Forelimb muscle (tissue), 1 donor: Measurements from ENCODE around the gene RECQL5. TPM values are rescaled to one million over a fixed set of nuclear protein-coding genes. Genes with fewer than 3 reads are reported as not detected.

Experiments
- DNase-seq: peaks from one replicate; pipeline ENCODE4 v3.0.0-alpha.2; 2013; ENCODE audit warnings: low read depth
- polyA plus RNA-seq: library from polyadenylated mRNA; unstranded; fragments of 120-200 nt; gene quantifications from one replicate; pipeline ENCODE4 v1.2.1, GENCODE V29; 2013; ENCODE audit not compliant: insufficient read length

The RECQL5 gene
- 15.0 TPM for polyA plus RNA-seq

DNA sequence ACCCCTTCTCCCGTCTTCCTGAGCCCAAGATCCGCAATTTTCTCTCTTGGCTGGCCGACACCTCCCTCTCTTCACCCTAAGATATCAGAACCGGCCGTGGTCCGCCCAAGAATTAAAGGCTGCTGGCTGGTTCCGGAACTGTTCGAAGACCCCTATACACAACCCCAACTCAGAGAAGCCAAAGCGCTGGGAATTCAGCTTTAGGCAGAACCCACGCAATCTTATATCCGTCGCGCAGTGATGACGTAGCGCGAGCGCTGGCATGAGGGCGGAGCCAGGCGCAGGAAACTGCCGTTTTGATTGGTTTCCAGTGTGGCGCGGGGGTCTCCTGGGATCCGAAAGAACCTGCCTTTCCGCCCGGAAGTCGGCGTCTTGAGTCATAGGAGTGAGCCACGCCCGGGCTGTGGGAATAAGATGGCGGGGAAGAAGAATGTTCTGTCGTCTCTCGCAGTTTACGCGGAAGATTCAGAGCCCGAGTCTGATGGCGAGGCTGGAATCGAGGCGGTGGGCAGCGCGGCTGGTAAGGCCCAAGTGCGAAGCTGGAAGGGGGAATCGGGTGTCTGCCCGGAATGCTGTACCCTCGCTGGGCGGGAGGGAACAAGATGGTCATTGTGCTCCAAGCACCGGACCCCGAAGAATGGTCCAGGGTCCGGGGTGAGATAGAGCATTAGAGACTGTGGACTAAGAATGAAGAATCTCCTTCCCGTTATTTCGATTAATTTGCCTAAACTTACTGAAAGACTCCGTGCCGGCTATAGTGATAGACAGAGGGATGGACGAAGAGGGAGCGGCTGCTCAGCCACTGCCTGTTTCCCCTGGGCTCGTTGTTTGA, at the start of gene RECQL5, which contains the start of gene SAP30BP:
Gene RECQL5, minus strand, starts transcription at position 196 of the 832 bp plus-strand sequence. CDS start 597 bp downstream, outside the sequence.
Gene SAP30BP, plus strand, starts transcription at position 380 of the 832 bp plus-strand sequence. Its CDS starts 35 bp downstream, at position 415.
- peak; percentile 96 for DNase-seq

DNA sequence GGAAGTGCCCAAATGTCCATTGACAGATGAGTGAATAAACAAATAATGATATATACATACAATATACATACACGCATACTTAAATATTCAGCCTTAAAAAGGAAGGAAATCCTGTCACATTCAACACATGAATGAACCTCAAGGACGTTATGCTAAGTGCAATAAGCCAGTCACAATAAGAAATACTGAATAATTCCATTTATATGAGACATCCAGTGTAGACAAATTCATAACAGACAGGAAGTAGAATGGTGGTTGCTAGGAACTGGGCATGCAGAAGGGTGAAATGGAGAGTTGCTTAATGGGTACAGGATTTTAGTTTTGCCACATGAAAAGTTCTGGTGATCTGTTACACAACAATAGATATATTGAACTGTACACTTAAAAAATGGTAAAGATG, 45.5 kb upstream of the RECQL5 start:
- no peak for DNase-seq

DNA sequence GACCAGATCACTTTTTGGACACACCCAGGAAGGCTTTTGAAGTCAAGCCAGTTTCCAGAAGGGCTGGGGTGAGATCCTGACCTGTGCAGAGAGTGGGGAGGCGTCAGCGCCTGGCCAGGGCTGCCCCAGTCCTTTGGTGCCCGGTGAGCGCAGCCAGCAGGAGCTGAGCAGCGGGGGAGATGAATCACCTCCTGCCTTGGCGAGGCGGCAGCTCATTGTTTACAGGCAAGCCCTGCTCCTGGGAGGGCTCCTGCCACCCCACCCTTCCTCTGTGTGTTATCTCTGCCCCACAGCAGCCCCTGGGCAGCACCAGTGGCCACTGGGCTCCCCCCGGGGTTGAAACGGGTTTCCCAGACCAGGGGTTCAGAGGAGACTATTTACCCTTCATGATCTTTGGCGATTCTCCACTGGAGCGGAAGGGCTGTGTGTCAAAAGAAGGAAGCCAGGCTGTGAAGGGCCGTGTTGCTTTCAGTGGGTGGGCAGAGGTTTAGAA, 40.2 kb upstream of the RECQL5 start:
- DNase-seq: no peak

DNA sequence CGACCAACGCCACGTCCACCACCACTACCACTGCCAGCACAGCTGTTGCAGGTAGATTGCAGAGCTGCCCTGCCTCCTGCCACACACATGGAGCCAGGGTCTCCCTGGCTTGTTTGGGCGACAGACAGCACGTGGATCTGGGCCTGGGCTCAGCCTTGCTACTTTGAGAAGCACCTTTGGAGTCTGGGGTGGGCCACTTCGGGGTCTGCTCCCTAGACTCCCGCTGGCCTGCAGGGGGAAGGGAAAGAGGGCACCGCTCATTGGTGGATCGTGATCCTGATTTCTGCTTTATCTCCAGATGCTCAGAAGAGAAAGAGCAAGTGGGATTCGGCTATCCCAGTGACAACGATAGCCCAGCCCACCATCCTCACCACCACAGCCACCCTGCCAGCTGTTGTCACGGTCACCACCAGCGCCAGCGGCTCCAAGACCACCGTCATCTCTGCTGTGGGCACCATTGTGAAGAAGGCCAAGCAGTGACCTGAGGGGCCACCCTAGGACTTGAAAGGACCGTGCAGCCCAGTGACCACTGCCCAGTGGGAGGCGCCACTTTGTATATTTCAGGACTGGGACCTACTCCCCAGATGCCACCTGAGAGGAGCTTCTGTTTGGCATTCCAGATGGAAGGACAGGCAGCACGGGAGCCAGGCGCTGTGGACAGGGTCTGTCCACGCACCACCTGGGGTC, 39.2 kb upstream of the RECQL5 start:
- no peak for DNase-seq

DNA sequence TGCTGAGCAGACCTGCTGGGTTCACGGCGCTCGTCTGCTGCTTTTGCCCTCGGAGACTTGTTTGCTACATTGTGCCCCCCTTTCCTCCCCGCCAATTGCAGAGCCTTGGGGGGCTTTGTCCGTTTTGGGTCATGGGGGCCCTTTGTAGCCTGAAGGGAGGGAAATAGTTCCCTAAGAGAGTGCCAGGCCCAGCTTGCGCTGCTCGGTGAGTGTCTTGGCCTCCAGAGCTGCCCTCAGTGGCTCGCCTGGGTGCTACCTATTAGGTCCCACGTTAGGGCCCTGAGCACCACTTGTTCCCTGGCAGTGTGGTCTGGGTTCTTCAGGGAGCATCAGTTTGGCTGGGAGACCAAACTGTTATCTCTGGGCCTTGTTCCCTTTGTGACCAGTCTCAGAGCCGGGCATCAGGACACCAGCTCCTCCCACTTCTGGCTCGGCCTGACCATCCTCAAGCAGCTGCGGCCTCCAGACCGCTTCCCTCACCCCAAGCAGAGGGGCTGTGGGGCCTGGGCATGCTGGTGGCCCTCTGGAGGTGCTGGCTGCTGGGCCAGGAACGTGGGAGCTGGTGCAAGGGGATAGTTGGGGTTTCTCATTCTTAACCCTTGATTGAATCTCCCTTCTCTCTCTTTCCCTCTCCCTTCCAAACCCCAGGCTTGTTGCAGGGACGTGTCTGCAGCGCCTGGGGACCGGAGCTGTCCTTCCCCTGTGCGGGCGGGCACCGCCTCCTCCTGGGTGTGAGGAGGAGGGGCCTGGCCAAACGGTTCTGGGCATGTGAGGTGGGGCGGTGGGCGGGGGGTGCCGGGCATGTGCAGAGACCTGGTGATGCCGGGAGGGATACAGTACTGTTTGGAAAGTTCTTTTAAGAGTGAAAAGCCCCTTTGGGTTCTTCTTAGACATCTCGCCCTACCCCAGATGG, 38.3 kb upstream of the RECQL5 start:
- no peak for DNase-seq

DNA sequence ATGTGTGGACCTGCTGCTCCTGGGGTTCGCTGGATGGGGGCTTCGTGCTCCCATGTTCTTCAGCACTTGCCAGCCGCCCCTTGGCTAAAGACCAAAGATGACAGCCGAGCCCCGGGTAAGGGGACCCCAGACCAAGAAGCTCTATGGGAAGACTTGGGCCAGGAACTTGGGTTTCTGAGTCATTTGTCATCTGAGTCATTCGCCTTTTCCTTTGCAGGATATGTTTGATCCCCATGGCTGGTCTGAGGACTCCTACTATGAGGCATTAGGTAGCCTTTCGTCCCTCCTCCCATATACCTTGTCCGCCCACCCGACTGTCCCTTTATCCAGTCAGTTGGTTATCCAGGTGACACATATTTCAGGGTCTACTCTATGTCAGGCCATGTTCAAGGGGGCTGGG, 36.6 kb upstream of the RECQL5 start:
- DNase-seq: no peak

DNA sequence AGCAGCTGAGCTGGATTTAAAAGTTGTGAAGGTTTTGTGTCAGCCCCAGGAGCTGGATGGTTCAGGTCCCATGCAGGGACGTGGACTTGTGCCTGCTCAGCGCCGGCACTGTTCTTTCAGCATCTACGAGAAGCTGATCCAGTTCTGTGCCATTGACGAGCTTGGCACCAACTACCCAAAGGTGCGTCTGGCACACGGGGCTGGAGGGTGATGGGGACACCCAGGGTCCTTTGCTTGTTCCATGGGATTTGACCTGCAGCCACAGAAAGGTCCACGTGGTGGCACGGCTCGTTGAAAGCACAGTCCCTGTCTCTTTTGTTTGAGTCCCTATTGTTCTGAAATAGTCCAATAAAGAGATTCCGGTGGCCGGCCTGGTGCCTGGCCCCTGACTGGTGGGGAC, 36.2 kb upstream of the RECQL5 start:
- DNase-seq: no peak

DNA sequence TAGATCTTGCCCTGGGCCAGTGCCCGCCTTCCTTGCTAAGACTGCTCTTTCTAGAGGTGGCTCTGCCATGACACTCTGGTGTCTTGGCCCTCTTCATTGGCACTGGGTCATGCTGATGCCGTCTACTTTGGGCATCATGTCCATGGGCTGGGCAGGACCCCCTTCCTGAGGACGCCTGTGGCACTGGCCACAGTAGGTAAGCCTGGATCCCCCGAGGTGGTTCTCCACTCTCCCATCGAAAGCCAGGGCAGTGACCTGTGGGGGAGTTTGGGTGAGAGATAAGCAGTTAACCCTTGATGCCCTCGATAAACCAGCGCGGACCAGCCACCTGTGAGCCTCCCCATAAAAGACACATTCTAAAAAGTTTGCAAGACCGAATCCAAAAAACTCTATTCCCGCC, 34.3 kb upstream of the RECQL5 start:
- DNase-seq: no peak

DNA sequence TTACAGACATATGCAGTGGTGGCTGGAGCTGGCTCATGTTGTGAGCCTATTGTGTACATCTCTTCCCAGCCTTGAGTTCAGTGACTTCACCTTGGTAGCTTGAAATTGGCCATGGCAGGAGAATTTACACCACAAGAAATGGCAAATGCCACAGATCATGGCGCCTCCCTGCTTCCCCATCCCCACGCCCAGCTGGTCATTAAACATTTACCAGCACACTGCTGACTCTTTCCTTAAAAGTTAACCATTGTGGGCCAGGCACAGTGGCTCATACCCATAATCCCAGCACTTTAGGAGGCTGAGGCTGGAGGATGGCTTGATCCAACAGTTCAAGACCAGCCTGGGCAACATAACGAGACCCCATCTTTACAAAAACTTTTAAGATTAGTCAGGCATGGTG, 31.7 kb upstream of the RECQL5 start:
- DNase-seq: no peak

DNA sequence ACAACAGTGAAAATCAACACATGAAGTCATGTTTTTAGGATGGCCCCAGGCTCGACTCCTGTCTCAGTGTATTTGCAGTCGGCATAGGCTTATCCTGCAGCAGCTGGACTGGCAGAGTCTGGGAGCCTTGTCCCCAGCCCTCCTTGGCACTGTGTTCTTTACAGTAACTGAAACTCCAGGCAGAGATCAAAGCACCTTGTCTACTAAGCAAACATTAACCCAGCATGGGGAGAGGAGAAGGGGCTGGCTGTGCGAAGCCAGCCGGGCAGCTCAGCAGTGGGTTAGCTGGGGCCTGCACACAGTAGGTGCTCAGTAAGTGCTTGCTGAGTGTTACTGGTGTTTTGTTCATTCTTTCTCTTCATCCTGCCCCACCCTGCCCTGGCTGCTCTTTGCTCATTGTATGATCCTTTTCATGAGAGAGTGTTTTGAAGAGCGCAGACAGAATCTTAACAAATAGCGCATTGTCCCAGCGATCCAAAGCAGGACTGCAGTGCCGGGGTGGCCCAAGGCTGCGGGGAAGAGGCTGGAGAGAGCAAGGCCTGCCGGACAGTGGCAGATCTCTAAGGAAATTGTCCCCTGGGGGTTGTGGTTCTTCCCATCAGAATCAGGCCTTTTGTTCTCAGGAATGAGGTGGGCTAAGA, 30.8 kb upstream of the RECQL5 start:
- no peak for DNase-seq

DNA sequence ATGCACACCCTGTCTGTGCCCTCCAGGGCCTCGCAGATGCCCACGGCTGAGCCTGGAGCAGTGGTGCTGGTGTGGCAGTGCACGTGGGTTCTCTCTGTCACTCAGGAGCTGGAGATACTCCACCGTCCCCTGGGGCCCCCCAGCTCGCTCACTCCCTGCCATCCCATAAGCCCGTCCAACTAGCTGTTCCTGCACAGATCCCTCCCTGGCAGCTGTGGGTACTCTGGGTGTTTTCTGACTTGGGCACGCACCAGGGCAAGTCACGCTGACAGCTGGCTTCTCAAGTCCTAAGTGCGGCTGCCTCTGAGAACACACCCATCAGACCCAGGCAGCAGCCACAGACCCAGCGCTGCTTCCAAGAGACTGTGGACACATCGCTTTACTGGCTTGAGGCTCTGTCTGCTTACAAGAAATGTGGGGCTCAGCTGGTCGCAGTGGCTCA, 28.9 kb upstream of the RECQL5 start:
- no peak for DNase-seq

DNA sequence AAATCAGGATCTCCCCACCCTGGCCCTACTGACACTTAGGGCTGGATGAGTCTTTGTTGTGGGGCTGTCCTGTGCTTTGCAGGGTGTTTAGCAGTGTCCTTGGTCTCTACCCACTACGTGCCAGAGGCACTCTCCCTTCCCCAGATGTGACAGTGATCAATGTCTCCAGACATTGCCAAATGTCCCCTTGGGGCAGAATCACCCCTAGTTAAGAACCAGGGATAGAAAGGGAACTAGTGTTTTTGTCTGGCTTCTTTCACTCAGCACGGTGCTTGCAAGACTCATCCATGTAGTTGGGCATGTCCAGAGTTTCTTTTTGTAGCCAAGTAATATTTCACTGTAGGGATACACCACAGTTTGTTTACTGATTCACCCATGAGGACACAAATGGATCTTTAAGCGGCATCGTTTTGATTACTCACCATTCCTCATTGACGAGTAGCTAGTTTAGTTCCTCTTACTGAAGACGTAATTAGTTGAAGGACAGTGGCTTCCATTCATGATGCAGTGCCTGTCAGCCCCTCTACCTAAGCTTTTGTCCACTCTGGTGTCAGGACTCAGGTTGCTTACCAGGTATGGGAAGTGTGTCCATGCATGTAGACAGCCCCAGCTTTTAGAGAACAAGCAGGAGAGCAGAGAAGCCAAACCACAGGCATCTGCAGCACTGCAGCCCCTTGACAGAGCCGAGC, 28.3 kb upstream of the RECQL5 start:
- DNase-seq: no peak

DNA sequence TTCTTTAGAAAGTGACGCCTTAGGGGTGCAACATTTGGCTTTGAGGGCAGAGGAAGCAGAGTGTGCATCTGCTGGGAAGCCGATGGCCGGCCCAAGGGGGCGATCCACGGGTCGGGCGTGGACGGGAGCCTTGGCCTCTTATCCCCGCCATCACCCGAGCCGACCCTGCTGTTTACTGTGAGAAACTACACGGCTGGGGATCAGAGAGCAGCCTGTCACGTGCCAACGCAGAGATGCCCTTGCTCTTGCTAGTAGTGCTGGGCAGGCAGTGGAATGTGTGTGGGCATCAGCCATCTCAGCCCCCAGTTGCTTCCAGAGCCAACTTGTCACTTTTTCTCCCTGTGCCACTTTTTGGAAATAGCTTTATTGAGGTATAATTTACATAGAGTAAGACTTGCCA, 27.6 kb upstream of the RECQL5 start:
- DNase-seq: no peak

DNA sequence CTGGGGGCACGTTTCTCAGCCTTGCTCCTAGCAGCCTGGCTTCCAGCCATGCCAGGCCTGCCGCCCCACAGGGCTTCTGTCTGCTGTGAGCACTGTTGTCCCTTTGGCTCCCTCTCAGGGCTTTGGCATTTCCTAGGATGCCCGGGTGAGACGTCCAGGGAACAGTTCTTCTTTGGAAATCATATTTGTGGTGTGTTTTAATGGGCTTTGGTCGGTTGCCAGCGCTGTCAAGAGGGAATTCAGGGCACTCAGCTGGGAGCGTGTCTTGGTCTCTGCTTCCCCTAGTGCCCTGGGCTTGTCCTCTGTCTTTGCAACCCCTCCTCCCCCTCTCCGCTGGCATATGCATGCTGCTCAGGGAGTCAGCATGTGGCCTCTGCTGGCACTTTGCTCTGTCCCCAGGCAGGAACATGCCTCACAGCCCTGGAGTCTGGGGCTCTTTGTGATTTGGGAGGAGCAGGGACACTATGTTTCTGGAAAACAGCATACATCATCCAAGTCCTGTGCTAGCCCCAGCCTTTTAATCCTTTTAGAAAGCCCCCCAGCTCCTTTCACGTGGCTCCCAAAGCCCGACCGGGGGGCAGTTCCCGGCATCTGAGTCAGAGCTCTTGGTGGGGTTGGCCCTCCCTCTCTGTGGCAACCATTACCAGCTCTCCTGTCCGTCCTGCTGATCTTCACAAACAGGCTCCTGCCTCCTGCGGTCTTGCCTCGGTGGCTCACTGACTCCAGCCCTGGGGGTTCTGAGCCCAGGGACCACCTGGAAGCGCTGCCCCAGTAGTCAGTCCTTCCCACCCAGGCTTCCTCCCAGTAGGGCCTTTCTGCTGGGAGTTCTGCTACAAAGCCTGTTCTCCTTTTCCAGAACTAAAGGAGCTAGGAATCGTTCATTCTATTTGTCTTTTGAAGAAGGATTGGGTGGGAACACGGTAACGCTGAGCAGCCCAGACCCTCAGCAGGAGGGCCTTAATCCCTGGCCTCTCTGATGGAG, 26.8 kb upstream of the RECQL5 start:
- DNase-seq: no peak

DNA sequence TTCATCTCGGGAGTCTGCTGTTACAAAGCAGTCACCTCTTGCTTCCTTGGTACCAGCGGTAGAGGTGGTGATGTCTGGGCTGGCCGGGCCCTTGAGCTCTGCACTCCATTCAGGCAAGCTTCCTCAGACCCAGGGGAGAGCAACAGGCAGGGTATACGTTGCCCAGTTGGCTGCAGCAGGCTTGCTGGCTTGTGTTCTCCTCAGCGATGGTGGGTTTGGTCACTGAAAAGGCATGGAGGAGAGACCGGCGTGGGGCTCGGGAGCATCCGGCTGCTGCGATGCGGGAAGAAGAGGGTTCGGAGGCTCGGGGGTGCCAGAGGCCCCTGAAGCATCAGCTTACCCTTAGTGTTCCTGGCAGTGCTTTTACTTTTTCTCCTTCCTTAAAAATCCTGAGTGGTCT, 26.0 kb upstream of the RECQL5 start:
- no peak for DNase-seq

DNA sequence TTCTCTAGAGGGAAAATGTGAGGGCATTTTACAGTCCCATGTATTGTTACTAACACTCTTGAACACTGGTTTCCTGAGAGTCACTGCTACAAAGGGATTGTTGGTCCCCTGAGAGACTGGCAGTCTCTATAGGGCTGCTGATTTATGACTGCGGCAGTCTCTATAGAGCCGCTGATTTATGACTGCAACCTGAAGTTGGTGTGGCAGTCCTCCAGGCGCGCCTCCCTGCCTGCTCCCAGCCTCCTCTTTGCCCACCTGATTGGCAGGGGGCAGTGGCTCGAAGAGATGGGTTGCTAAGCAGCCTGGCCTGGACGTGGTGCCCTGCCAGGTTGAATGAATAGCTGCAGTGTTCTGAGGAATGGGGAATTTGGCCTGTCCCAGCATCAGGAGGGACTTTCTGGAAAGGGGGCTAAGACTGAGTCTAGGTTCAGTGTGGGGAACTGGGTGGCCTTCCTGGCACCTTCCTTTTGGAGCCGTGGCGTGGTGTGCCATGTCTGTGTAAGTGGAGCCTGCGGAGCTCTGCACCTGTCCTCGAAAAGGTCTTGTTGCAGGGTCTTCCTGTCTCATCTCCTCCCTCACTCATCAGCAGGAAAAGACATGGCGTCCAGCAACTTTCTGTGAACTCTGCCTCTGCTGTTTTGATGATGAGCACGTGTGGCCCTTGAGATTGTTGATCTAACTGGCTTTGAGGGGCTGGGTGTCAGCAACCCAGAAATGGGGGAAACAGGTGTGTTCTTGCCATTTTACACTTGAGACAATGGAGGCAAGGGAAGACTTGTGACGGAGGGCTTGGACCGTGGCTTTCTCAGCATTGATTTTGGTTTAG, 25.1 kb upstream of the RECQL5 start:
- no peak for DNase-seq

DNA sequence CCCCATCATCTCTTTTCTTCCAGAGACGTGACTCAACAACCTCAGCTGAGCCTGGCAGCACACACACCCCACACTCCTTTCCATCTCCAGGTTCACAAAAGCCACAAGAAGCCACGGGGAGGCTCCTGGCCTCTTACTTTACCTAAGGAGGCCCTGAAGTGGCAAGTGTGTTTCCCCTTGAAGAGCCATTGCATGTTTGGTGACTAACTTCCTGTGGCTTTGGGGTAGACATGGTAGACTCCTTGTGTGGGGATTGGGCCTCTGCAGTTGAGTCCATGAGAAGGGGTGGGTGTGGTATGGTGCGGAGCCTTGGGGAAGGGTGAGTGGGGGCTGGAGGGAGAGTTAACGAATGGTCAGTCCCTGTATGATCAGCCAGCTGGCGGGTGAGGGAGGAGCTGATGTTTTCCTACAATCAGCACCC, 24.4 kb upstream of the RECQL5 start:
- no peak for DNase-seq

DNA sequence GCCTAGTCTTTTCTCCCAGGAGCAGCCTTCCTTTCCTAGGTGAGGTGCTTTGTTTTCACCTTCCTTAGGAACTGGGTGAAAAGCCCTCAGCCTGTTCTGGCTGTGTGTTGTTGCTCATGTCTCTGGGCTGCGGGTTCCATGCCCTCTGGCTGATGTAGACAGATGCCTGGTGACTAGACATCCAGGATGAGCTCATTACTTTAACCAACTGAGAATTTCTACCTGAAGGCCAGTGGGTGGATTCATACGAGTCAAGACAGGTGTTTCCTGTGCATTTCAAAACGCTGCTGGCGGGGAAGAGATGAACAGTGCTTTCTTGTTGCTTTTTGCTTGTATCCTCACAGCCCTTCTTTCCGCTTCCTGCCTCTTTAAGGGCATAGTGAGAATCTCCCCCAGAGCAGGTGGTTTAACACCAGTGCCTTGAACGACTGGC, 22.5 kb upstream of the RECQL5 start:
- DNase-seq: no peak
